B cell (primary cell): ENCODE data around the gene DHRS1. TPM values are rescaled to one million over a fixed set of nuclear protein-coding genes. Genes with fewer than 3 reads are reported as not detected.

Source experiments
- ATAC-seq: fragments of 200-7000 bp; cut with Tn5 transposase; one replicate; pipeline ENCODE4 v1.10.0; 2021; ENCODE audit warnings: low read depth, mild to moderate bottlenecking, moderate number of reproducible peaks, moderate library complexity
- CTCF ChIA-PET: fragments of 350-600 bp; sonication (Branson Sonifier 250); formaldehyde crosslinking; loops from one replicate; lab custom pipeline; 2021; ENCODE audit warnings: antibody characterized with exemption, inconsistent platforms; lab: Charles Lee
- POLR2A ChIA-PET: fragments of 350-600 bp; sonication (Branson Sonifier 250); formaldehyde crosslinking; loops from one replicate; lab custom pipeline; 2021; ENCODE audit warnings: antibody characterized with exemption; lab: Charles Lee
- DNase-seq: peaks from one replicate; pipeline ENCODE4 v3.0.0; 2013
- H2AFZ ChIP-seq: 2 replicates; pipeline ENCODE4 v1.6.1; 2012; ENCODE audit warnings: mild to moderate bottlenecking, low read depth, low read length; ENCODE audit not compliant: insufficient read depth, poor library complexity, severe bottlenecking
- H3K27ac ChIP-seq, 2 donors: 1 replicate in 1 of 2; 2 replicates in 1 of 2; pipeline ENCODE4 v1.5.1; 2012 to 2013; ENCODE audit warnings: low read length in 2 of 2, mild to moderate bottlenecking in 2 of 2, moderate library complexity in 1 of 2
- H3K27me3 ChIP-seq, 4 experiments: fragments of 200-600 bp in 1 of 4; sonication (generic) in 1 of 4; replicated peaks in 1 of 4; 1 replicate in 2 of 4; 2 replicates in 2 of 4; pipeline versions ENCODE4 v1.6.1 to v1.7.0; 2013 to 2016; ENCODE audit warnings: low read length in 3 of 4, mild to moderate bottlenecking in 2 of 4, mixed read lengths in 1 of 4, moderate library complexity in 1 of 4; ENCODE audit not compliant: insufficient read depth in 4 of 4, control insufficient read depth in 3 of 4; ENCODE audit errors: control extremely low read depth in 1 of 4
- H3K36me3 ChIP-seq, 2 experiments: replicated peaks in 1 of 2; 1 replicate in 1 of 2; 2 replicates in 1 of 2; pipeline versions ENCODE4 v1.6.1 to v1.7.1; 2013; ENCODE audit warnings: low read length in 1 of 2; ENCODE audit not compliant: insufficient read depth in 2 of 2, control insufficient read depth in 1 of 2; ENCODE audit errors: control extremely low read depth in 1 of 2, extremely low read depth in 1 of 2
- H3K4me1 ChIP-seq, 2 donors: fragments of 200-600 bp in 1 of 2; sonication (generic) in 1 of 2; 1 replicate in 1 of 2; 2 replicates in 1 of 2; pipeline versions ENCODE4 v1.5.1 to v1.6.1; 2013 to 2017; ENCODE audit warnings: low read length in 2 of 2; ENCODE audit not compliant: control insufficient read depth in 2 of 2, insufficient read depth in 2 of 2
- H3K4me2 ChIP-seq: replicated peaks from 2 replicates; pipeline ENCODE3; 2012; ENCODE audit warnings: mild to moderate bottlenecking, low read depth, low read length; ENCODE audit not compliant: poor library complexity, severe bottlenecking
- H3K4me3 ChIP-seq, 5 experiments: fragments of 200-600 bp in 1 of 5; sonication (generic) in 1 of 5; 1 replicate in 3 of 5; 2 replicates in 2 of 5; pipeline versions ENCODE4 v1.5.1 to v1.7.0; 2011 to 2016; ENCODE audit warnings: low read length in 4 of 5, mild to moderate bottlenecking in 4 of 5, low read depth in 2 of 5, control low read depth in 1 of 5, moderate library complexity in 1 of 5; ENCODE audit not compliant: insufficient read depth in 1 of 5; ENCODE audit errors: control extremely low read depth in 1 of 5, extremely low read depth in 1 of 5
- H3K79me2 ChIP-seq: fragments of 200-600 bp; sonication (generic); one replicate; pipeline ENCODE4 v1.6.0; 2016; ENCODE audit warnings: low read length; ENCODE audit not compliant: control insufficient read depth, insufficient read depth
- H3K9ac ChIP-seq: fragments of 200-600 bp; sonication (generic); 2 replicates; pipeline ENCODE4 v1.6.1; 2017; ENCODE audit warnings: mild to moderate bottlenecking, low read length, moderate library complexity
- H3K9me3 ChIP-seq, 3 donors: one replicate each; pipeline versions ENCODE4 v1.6.1 to v1.7.1; 2013; ENCODE audit warnings: low read length in 2 of 3; ENCODE audit not compliant: control insufficient read depth in 2 of 3, insufficient read depth in 1 of 3; ENCODE audit errors: control extremely low read depth in 1 of 3
- H4K20me1 ChIP-seq: 2 replicates; pipeline ENCODE4 v1.6.0; 2012; ENCODE audit warnings: mild to moderate bottlenecking, low read length; ENCODE audit not compliant: insufficient read depth, control insufficient read depth, poor library complexity, severe bottlenecking
- H3K27ac Mint-ChIP-seq: one replicate; pipeline ENCODE4 v1.8.0; 2021; ENCODE audit warnings: mixed read lengths
- H3K27me3 Mint-ChIP-seq: one replicate; pipeline ENCODE4 v1.8.0; 2021; ENCODE audit warnings: mixed read lengths
- H3K4me1 Mint-ChIP-seq: one replicate; pipeline ENCODE4 v1.8.0; 2021; ENCODE audit warnings: mixed read lengths
- H3K4me3 Mint-ChIP-seq: one replicate; pipeline ENCODE4 v1.8.0; 2021; ENCODE audit warnings: mixed read lengths
- H3K9me3 Mint-ChIP-seq: one replicate; pipeline ENCODE4 v1.8.0; 2022; ENCODE audit warnings: mixed read lengths; ENCODE audit not compliant: insufficient read depth
- CTCF ChIP-seq: fragments of 200-600 bp; IDR thresholded peaks from one replicate; pipeline ENCODE4 v1.8.0; 2022; ENCODE audit warnings: antibody characterized with exemption, mild to moderate bottlenecking
- EZH2 ChIP-seq: IDR thresholded peaks from 2 replicates; pipeline ENCODE4 v1.6.1; 2012; ENCODE audit warnings: borderline replicate concordance, low read depth, mild to moderate bottlenecking, moderate library complexity, low read length; ENCODE audit not compliant: insufficient read depth, poor library complexity, severe bottlenecking
- WGBS: methylation state at CpG from one replicate; pipeline ENCODE4 v1.1.5; 2013; ENCODE audit warnings: missing lambda C conversion rate; ENCODE audit not compliant: insufficient coverage; 5-methylcytosine and 5-hydroxymethylcytosine counted together
- intact Hi-C: fragments of 100-400 bp; cut with micrococcal nuclease; formaldehyde crosslinking; loops from one replicate; pipeline ENCODE4 v1.10.0; 2022
- polyA plus RNA-seq: library from polyadenylated mRNA; depleted of rRNA; stranded (reverse); fragments of >200 nt; gene quantifications from 2 replicates; pipeline ENCODE4 v1.2.3, GENCODE V29; 2012
- total RNA-seq, 2 donors: library from RNA; stranded (reverse); fragments of 120-200 nt in 1 of 2; gene quantifications; 1 replicate in 1 of 2; 2 replicates in 1 of 2; pipeline versions ENCODE4 v1.2.3 to v1.2.4, GENCODE V29; 2013 to 2022

DHRS1 gene
- total and polyA plus RNA-seq, 2 donors (not counting 1 experiment from before 2014, with no cell fraction given), result 42.7 to 76.9 TPM

- Mint-ChIP-seq H3K9me3 (no peaks in the 10 kb centered on the region), H3K4me1 (peaks cover 44% of the 10 kb centered on the region), H3K4me3 (no peak overlapping the region), H3K27me3 (peaks cover 17% of the 10 kb centered on the region), H3K27ac (peak overlapping the region; percentile 21)
- Histone ChIP-seq H3K4me1 (peaks cover 42 to 47% of the 10 kb centered on the region in 2 donors), H3K36me3 (peaks cover 0 to 2% of the 10 kb centered on the region in 2 experiments), H4K20me1 (peaks cover 12% of the 10 kb centered on the region), H3K9ac (no peak overlapping the region), H2AFZ (no peak overlapping the region), H3K27me3 (peaks cover 0 to 33% (median 19%) of the 10 kb centered on the region in 4 experiments), H3K4me3 (no peak overlapping the region), H3K9me3 (peaks cover 0 to 9% (median 0%) of the 10 kb centered on the region in 3 donors), H3K27ac (no peak overlapping the region), H3K4me2 (no peak overlapping the region), H3K79me2 (peaks cover 4% of the 10 kb centered on the region)
- TF ChIP-seq EZH2, result no peak
- no peak for TF ChIP-seq CTCF
- 95% methylated on average over 4 of the region's 10 CpGs for WGBS
- no peak for ATAC-seq
- intact Hi-C loops, result loop anchor here (10.0 kb wide), 1 partner anchor 344 kb away; no protein-coding TSS in a partner anchor
- CTCF ChIA-PET, result interaction anchor here (1.3 to 16.1 kb wide), 8 partner anchors 15 to 136 kb away, joined by 4 to 650 read pairs (median 51); partner anchors contain the start of genes CBLN3, CIDEB, DHRS1 and KHNYN
- POLR2A ChIA-PET, result interaction anchor here (0.8 to 1.4 kb wide), 3 partner anchors 34 to 89 kb away, joined by 3 to 6 read pairs (median 4); partner anchors contain the start of gene TINF2
- peak; percentile 17 for DNase-seq
Observed at GRCh38 chr14:24330973-24331674, 31.5 kb upstream of the DHRS1 start.

- H3K4me2 ChIP-seq, result no peak overlapping the region
- H3K27ac Mint-ChIP-seq, result peak overlapping the region; percentile 20
Observed at GRCh38 chr14:24329736-24330135, 30.2 kb upstream of the DHRS1 start.

More at GRCh38 chr14:24329736-24330135, 30.2 kb upstream of the DHRS1 start:
- 66% methylated on average over 9 of the region's 9 CpGs for WGBS
- ATAC-seq, result no peak
- no peak overlapping the region for H3K4me3 Mint-ChIP-seq
- H3K9me3 Mint-ChIP-seq, result no peaks in the 10 kb centered on the region
- Histone ChIP-seq H3K79me2 (peaks cover 4% of the 10 kb centered on the region), H3K27me3 (peaks cover 0 to 27% (median 14%) of the 10 kb centered on the region in 4 experiments), H3K4me1 (peaks cover 36 to 41% of the 10 kb centered on the region in 2 donors), H3K4me3 (no peak overlapping the region), H3K9ac (no peak overlapping the region), H2AFZ (no peak overlapping the region), H3K9me3 (peaks cover 0 to 5% (median 0%) of the 10 kb centered on the region in 3 donors), H3K36me3 (no peaks in the 10 kb centered on the region), H3K27ac (no peak overlapping the region), H4K20me1 (peaks cover 10% of the 10 kb centered on the region)
- CTCF ChIA-PET, result interaction anchor here (1.7 to 16.1 kb wide), 4 partner anchors 16 to 101 kb away, joined by 6 to 650 read pairs (median 75); partner anchors contain the start of genes CBLN3, CIDEB, KHNYN and LTB4R
- peaks cover 38% of the 10 kb centered on the region for H3K4me1 Mint-ChIP-seq
- TF ChIP-seq CTCF (no peak), EZH2 (no peak)
- H3K27me3 Mint-ChIP-seq, result peaks cover 11% of the 10 kb centered on the region
- POLR2A ChIA-PET, result no interaction called here
- intact Hi-C loops, result loop anchor here (10.0 kb wide), 1 partner anchor 345 kb away; no protein-coding TSS in a partner anchor
- DNase-seq, result peak; percentile 22
